Rectal smooth muscle tissue (tissue), 1 donor: ENCODE data around the gene FGFR1OP2.
"Not testable (repeated sequence)": the region's sequence is repeated elsewhere in the genome, so short reads cannot be mapped to it uniquely, and the experiment has no call there.

Experiments
- H3K27ac ChIP-seq: one replicate; pipeline ENCODE4 v1.7.0; 2013; ENCODE audit warnings: low read depth, low read length, inconsistent platforms
- H3K27me3 ChIP-seq: one replicate; pipeline ENCODE4 v1.7.0; 2013; ENCODE audit warnings: low read length; ENCODE audit not compliant: control insufficient read depth, insufficient read depth
- H3K36me3 ChIP-seq: one replicate; pipeline ENCODE4 v1.7.0; 2013; ENCODE audit warnings: low read length; ENCODE audit not compliant: control insufficient read depth, insufficient read depth
- H3K4me1 ChIP-seq: one replicate; pipeline ENCODE4 v1.7.0; 2013; ENCODE audit warnings: low read length; ENCODE audit not compliant: control insufficient read depth, insufficient read depth
- H3K4me3 ChIP-seq: one replicate; pipeline ENCODE4 v1.7.0; 2013; ENCODE audit warnings: low read length
- H3K9ac ChIP-seq: one replicate; pipeline ENCODE4 v1.7.0; 2013; ENCODE audit warnings: low read length

FGFR1OP2 gene

DNA sequence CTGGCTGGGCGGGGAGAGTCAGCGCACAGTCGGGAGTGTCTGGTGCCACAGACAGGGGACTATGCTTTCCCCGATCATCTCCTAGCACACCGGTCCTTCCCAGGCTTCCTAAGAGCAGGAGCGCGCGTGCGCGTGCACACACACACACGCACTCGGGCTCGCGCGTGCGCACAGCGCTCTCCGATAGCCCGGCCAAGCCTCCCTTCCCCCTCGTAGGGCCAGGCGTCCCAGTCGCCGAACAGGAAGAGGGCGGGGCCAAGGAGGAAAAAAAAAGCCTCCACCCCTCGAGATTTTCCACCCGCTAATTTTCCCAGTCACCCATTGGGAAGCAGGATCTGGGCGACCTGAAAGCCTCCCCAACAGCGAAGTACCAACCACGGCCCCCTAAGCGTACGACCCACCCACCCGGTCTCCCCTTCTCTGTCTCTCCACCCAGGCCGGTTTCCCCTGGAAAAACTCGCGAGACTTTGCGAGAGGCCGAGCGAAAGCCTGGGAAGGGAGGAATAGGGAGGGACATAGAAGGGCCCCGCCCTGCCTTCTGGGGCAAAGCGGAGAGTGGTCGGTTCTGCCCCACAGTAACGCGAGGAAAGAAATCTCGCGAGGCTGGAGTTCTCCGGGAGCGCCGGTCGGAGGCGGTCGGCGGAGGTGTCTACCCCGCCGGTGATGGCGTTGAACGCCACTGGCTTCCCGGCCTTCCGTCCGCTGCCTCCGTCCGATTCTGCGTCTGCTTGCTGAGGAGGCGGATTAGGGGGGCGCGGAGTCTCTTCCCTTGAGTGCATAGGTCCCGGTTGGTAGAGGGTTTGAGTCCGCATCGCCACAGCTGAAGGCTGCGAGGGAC is at the start of gene FGFR1OP2, which contains the start of gene INTS13:
Gene FGFR1OP2, plus strand, starts transcription at position 608 of the 838 bp plus-strand sequence. CDS start 15,689 bp downstream, outside the sequence.
Gene INTS13, minus strand, starts transcription at position 119 of the 838 bp plus-strand sequence. CDS start 1,178 bp downstream, outside the sequence.
- H3K27ac ChIP-seq: peak within 1 kb of the TSS; percentile 99
- H3K4me3 ChIP-seq: peak within 1 kb of the TSS; percentile 100
- H3K27me3 ChIP-seq: no peaks in the 10 kb centered on the region
- no peaks in the 10 kb centered on the region for H3K36me3 ChIP-seq
- peaks cover 16% of the 10 kb centered on the region for H3K4me1 ChIP-seq
- peak within 1 kb of the TSS; percentile 99 for H3K9ac ChIP-seq

- no peaks in the 10 kb centered on the region for H3K4me1 ChIP-seq
- H3K27me3 ChIP-seq: no peaks in the 10 kb centered on the region
- no peak overlapping the region for H3K4me3 ChIP-seq
- no peaks in the 10 kb centered on the region for H3K36me3 ChIP-seq
- H3K9ac ChIP-seq: no peak overlapping the region
- no peak overlapping the region for H3K27ac ChIP-seq
These were observed 47.5 kb upstream of the FGFR1OP2 start for GRCh38 chr12:26890784-26891183.

DNA sequence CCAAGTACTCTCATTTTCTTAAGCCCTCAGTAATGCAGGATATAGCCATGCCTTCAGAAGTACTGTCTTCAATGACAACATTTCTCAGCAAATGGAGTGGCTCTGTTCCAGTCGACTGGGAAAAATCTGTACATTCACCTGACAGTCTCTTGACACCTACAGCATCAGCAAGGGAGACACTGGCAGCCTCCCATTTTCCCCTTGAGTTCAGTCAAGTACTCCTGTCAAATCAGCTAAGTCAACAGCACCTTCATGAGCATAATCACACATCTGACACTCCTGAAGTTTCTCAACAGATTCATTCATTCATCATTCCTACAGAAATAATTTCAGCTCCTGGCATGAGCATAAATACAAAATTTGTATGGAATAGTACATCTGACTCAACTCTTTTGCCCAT is 46.6 kb upstream of the FGFR1OP2 start:
- H3K4me1 ChIP-seq: no peaks in the 10 kb centered on the region
- H3K9ac ChIP-seq: no peak overlapping the region
- H3K4me3 ChIP-seq: no peak overlapping the region
- no peaks in the 10 kb centered on the region for H3K36me3 ChIP-seq
- no peak overlapping the region for H3K27ac ChIP-seq
- no peaks in the 10 kb centered on the region for H3K27me3 ChIP-seq

DNA sequence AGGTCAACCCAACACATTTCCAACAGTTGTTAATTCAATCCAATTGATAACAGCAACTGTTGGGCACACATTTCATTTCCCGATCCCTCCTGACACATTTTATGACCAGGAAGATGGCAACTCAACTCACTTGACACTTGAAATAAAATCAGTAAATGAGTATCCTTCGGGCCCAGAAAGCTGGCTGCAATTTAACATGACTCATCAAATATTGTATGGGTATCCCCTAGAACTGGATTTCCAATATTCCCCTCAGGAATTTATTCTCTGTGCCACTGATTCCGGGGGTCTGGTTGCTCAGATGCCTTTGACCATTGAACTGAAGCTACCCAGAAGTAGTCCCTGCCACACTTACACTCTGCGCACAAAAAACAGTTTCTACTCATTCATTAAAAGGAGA is 42.6 kb upstream of the FGFR1OP2 start:
- Histone ChIP-seq H3K27ac (no peak overlapping the region), H3K36me3 (no peaks in the 10 kb centered on the region), H3K27me3 (no peaks in the 10 kb centered on the region), H3K4me3 (no peak overlapping the region), H3K4me1 (no peaks in the 10 kb centered on the region), H3K9ac (no peak overlapping the region)

- Histone ChIP-seq H3K36me3 (no peaks in the 10 kb centered on the region), H3K27me3 (no peaks in the 10 kb centered on the region), H3K27ac (no peak overlapping the region), H3K9ac (no peak overlapping the region), H3K4me1 (no peaks in the 10 kb centered on the region), H3K4me3 (no peak overlapping the region)
These were observed 41.4 kb upstream of the FGFR1OP2 start for GRCh38 chr12:26896913-26897312.

- not testable (repeated sequence) for H3K27ac ChIP-seq, H3K36me3 ChIP-seq, H3K9ac ChIP-seq
These were observed 34.9 kb upstream of the FGFR1OP2 start for GRCh38 chr12:26903396-26903795.

DNA sequence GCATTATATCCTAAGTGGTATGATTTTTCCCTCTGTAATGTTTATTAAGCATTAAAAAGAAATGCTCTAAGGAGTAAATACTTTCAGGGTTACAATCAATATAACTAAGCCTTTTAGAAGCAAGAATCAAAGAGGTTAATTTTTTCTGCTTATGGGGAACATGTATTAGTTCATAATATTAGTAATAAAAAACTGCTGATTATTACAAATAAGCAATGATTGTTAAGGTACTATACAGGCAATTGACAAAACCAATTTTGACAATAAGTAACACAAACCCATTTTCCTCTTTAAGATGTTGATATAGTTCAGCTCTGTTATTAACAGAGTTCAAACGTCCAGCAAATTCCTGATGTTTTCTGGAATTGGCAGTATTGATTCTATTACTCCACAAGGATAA is 32.2 kb upstream of the FGFR1OP2 start:
- H3K27ac ChIP-seq: no peak overlapping the region
- no peak overlapping the region for H3K4me3 ChIP-seq
- H3K27me3 ChIP-seq: no peaks in the 10 kb centered on the region
- H3K36me3 ChIP-seq: peaks cover 3% of the 10 kb centered on the region
- H3K9ac ChIP-seq: no peak overlapping the region
- H3K4me1 ChIP-seq: no peaks in the 10 kb centered on the region

More at GRCh38 chr12:26903396-26903795, 34.9 kb upstream of the FGFR1OP2 start:
- H3K4me1 ChIP-seq, H3K4me3 ChIP-seq, H3K27me3 ChIP-seq: not testable (repeated sequence)

DNA sequence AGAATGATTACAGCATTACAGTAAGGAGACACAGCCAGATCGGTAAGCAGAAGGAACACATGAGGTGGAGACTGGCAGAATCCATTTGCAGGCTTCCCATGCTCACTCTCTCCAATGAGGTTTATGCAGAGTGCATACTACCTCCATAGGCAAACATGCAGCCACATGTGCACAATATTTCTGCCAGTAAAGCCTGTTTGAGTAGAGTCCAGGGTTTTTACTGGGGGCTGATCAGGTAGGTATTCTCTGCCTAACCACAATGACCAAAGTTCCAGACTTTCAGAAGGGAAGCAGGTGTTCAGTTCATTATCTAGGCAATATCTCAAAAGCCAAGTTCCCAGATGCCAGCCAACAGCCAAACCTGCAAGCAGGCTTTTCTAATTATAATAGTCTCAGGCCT is 31.6 kb upstream of the FGFR1OP2 start:
- Histone ChIP-seq H3K9ac (no peak overlapping the region), H3K27me3 (no peaks in the 10 kb centered on the region), H3K4me3 (no peak overlapping the region), H3K4me1 (no peaks in the 10 kb centered on the region), H3K36me3 (peaks cover 3% of the 10 kb centered on the region), H3K27ac (no peak overlapping the region)

DNA sequence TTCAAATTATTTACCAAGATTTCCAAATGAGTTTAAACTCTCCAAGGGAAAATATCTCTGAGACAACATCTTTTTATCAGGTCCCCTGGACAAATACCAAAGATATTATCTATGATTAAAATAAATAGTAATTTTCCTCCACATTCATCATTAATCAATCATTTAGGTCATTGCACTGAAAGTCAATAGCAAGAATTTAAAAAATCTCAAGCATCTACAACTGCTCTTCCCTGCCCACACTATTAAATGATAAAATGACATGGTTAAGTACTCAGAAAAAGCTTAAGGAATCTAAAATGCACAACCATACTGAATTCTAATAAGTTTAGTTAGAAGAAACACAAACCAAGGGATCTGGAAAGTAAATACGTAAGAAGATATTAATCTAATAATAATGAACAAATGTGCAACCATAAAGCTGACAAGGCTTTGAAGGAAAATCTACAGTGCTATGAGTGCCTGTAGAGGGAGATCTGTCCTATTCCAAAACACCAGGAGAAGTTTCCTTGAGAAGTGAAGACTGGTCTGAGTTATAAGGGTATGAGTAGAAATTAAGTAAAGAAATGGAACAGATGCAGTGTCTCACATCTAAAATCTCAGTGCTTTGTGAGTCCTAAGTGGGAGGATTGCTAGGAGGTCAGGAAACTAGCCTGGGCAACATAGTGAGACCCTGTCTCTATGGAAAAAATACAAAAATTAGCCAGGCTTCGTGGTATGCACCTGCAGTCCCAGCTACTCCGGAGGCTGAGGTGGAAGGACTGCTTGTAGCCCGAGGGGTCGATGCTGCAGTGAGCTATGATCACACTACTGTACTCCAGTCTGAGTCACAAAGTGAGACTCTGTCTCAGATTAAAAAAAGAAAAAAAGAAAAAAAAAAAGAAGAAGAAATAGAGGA is 19.7 kb upstream of the FGFR1OP2 start:
- Histone ChIP-seq H3K36me3 (peaks cover 4% of the 10 kb centered on the region), H3K4me3 (no peak overlapping the region), H3K27me3 (no peaks in the 10 kb centered on the region), H3K4me1 (no peaks in the 10 kb centered on the region), H3K27ac (no peak overlapping the region), H3K9ac (no peak overlapping the region)

GRCh38 chr12:26919216-26919555 is 19.1 kb upstream of the FGFR1OP2 start:
- Histone ChIP-seq H3K4me1 (no peaks in the 10 kb centered on the region), H3K27ac (no peak overlapping the region), H3K4me3 (no peak overlapping the region), H3K36me3 (peaks cover 4% of the 10 kb centered on the region), H3K27me3 (no peaks in the 10 kb centered on the region), H3K9ac (no peak overlapping the region)

DNA sequence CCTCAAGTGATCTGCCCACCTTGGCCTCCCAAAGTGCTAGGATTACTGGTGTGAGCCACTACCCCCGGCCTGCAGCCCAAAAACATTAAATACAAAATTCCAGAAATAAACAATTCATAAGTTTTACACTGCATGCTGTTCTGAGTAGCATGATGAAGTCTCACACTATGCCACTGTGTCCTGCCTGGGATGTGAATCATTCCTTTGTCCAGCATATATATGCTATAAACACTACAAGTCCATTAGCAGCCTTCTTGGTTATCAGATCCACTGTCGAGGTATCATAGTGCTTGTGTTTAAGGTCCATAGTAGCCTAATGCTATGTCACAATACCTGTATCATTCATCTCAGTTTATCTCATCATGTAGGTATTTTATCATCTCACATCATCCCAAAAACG is 16.4 kb upstream of the FGFR1OP2 start:
- H3K4me1 ChIP-seq: no peaks in the 10 kb centered on the region
- H3K27ac ChIP-seq: no peak overlapping the region
- peaks cover 7% of the 10 kb centered on the region for H3K36me3 ChIP-seq
- no peaks in the 10 kb centered on the region for H3K27me3 ChIP-seq
- no peak overlapping the region for H3K4me3 ChIP-seq
- H3K9ac ChIP-seq: no peak overlapping the region

- Histone ChIP-seq H3K27me3 (no peaks in the 10 kb centered on the region), H3K27ac (no peak overlapping the region), H3K4me1 (no peaks in the 10 kb centered on the region), H3K36me3 (peaks cover 7% of the 10 kb centered on the region), H3K9ac (no peak overlapping the region), H3K4me3 (no peak overlapping the region)
These were observed 9.6 kb upstream of the FGFR1OP2 start for GRCh38 chr12:26928661-26929060.
